Activated CD4-positive, alpha-beta T cell treated with anti-CD3 and anti-CD28 coated beads, Interleukin-2, amount 50 U/mL, for 48 hours (primary cell): ENCODE results near the gene SRPK2.

ENCODE experiments used
- DNase-seq, 2 experiments: peaks; one replicate each; pipeline ENCODE4 v3.0.0-alpha.2; 2020

Gene SRPK2

GRCh38 chr7:105068886-105069285 is 319.8 kb downstream of the SRPK2 start:
- no peak for DNase-seq

GRCh38 chr7:105067691-105068090 is 321.0 kb downstream of the SRPK2 start:
- no peak for DNase-seq
